Nephron progenitor cell (in vitro differentiated cells): Measurements from ENCODE around the gene CCNJL.
A peak's percentile ranks its signal among the peaks of the same experiment; 100 is the strongest.

ENCODE experiments used
- DNase-seq: peaks from one replicate; pipeline ENCODE4 v3.0.0; 2021
- H3K27ac Mint-ChIP-seq: 2 replicates; pipeline ENCODE4 v1.8.0; 2021; ENCODE audit warnings: mild to moderate bottlenecking, moderate library complexity, mixed read lengths
- H3K27me3 Mint-ChIP-seq: 2 replicates; pipeline ENCODE4 v1.8.0; 2021; ENCODE audit warnings: mild to moderate bottlenecking, low read depth, mixed read lengths; ENCODE audit not compliant: poor library complexity
- H3K36me3 Mint-ChIP-seq: 2 replicates; pipeline ENCODE4 v1.8.0; 2021; ENCODE audit warnings: low read depth, mixed read lengths
- H3K4me1 Mint-ChIP-seq: 2 replicates; pipeline ENCODE4 v1.8.0; 2021; ENCODE audit warnings: mixed read lengths
- H3K4me3 Mint-ChIP-seq: 2 replicates; pipeline ENCODE4 v1.8.0; 2021; ENCODE audit warnings: mild to moderate bottlenecking, moderate library complexity, mixed read lengths
- H3K9me3 Mint-ChIP-seq: 2 replicates; pipeline ENCODE4 v1.8.0; 2021; ENCODE audit warnings: mild to moderate bottlenecking, moderate library complexity, mixed read lengths
- CTCF ChIP-seq: fragments of 200-600 bp; sonication (generic); IDR thresholded peaks from 2 replicates; pipeline ENCODE4 v1.5.0; 2021; ENCODE audit warnings: antibody characterized with exemption

The CCNJL gene

GRCh38 chr5:160262151-160263074 is 50.0 kb downstream of the CCNJL start:
- peaks cover 32% of the 10 kb centered on the region for H3K36me3 Mint-ChIP-seq
- H3K27ac Mint-ChIP-seq = peak overlapping the region; percentile 96
- TF ChIP-seq CTCF = no peak
- H3K4me1 Mint-ChIP-seq = peaks cover 79% of the 10 kb centered on the region
- H3K9me3 Mint-ChIP-seq = no peaks in the 10 kb centered on the region
- H3K27me3 Mint-ChIP-seq = no peaks in the 10 kb centered on the region
- peak overlapping the region; percentile 49 for H3K4me3 Mint-ChIP-seq
- DNase-seq = peak; percentile 28

GRCh38 chr5:160260881-160261815 is 51.2 kb downstream of the CCNJL start:
- H3K4me3 Mint-ChIP-seq = peak overlapping the region; percentile 64
- H3K27me3 Mint-ChIP-seq = no peaks in the 10 kb centered on the region
- no peak for DNase-seq
- H3K27ac Mint-ChIP-seq = peak overlapping the region; percentile 96
- peaks cover 42% of the 10 kb centered on the region for H3K36me3 Mint-ChIP-seq
- H3K4me1 Mint-ChIP-seq = peaks cover 67% of the 10 kb centered on the region
- TF ChIP-seq CTCF = no peak
- H3K9me3 Mint-ChIP-seq = no peaks in the 10 kb centered on the region

- Mint-ChIP-seq H3K9me3 (no peaks in the 10 kb centered on the region), H3K4me3 (no peak overlapping the region), H3K36me3 (peaks cover 47% of the 10 kb centered on the region), H3K4me1 (peaks cover 62% of the 10 kb centered on the region), H3K27ac (no peak overlapping the region), H3K27me3 (no peaks in the 10 kb centered on the region)
- TF ChIP-seq CTCF = no peak
- DNase-seq = no peak
Measured at GRCh38 chr5:160260006-160260775, 52.2 kb downstream of the CCNJL start.

GRCh38 chr5:160259341-160259740 is 53.0 kb downstream of the CCNJL start:
- peaks cover 44% of the 10 kb centered on the region for H3K36me3 Mint-ChIP-seq
- H3K27me3 Mint-ChIP-seq = no peaks in the 10 kb centered on the region
- no peak for TF ChIP-seq CTCF
- H3K4me1 Mint-ChIP-seq = peaks cover 57% of the 10 kb centered on the region
- no peaks in the 10 kb centered on the region for H3K9me3 Mint-ChIP-seq
- peak overlapping the region; percentile 75 for H3K27ac Mint-ChIP-seq
- no peak overlapping the region for H3K4me3 Mint-ChIP-seq
- no peak for DNase-seq

GRCh38 chr5:160254706-160255105 is 57.7 kb downstream of the CCNJL start:
- Mint-ChIP-seq H3K36me3 (peaks cover 76% of the 10 kb centered on the region), H3K4me1 (peaks cover 18% of the 10 kb centered on the region), H3K27me3 (no peaks in the 10 kb centered on the region), H3K27ac (no peak overlapping the region), H3K9me3 (no peaks in the 10 kb centered on the region), H3K4me3 (no peak overlapping the region)
- TF ChIP-seq CTCF = no peak
- no peak for DNase-seq
